OCI-LY3 (cell line): Measurements from ENCODE around the gene SLC4A5.

ENCODE experiments used
- CTCF ChIP-seq: fragments of 200-600, 300-600 bp; sonication (generic); IDR thresholded peaks from 2 replicates; pipeline ENCODE4 v1.5.1; 2014; ENCODE audit warnings: antibody characterized with exemption, low read length, low read depth
- EZH2phosphoT487 ChIP-seq: fragments of 200-600 bp; shearing (Covaris generic); IDR thresholded peaks from 2 replicates; pipeline ENCODE4 v1.6.1; 2018; ENCODE audit warnings: antibody characterized with exemption, mixed run types, low read depth

GRCh38 chr2:74291218-74291544 is 52.0 kb downstream of the SLC4A5 start:
- TF ChIP-seq CTCF (no peak), EZH2phosphoT487 (no peak)
